Nephron (organoid): ENCODE results near the gene GNG11.
"Not testable (repeated sequence)": the region's sequence is repeated elsewhere in the genome, so short reads cannot be mapped to it uniquely, and the experiment has no call there.

Source experiments
- H3K27ac Mint-ChIP-seq, 3 experiments: 2 replicates each; pipeline ENCODE4 v1.8.0; 2020; ENCODE audit warnings: mixed read lengths in 3 of 3, mild to moderate bottlenecking in 2 of 3, moderate library complexity in 1 of 3
- H3K27me3 Mint-ChIP-seq: 2 replicates; pipeline ENCODE4 v1.8.0; 2021; ENCODE audit warnings: low read depth, mild to moderate bottlenecking, moderate library complexity, mixed read lengths
- H3K36me3 Mint-ChIP-seq: 2 replicates; pipeline ENCODE4 v1.8.0; 2020; ENCODE audit warnings: low read depth, mixed read lengths
- H3K4me1 Mint-ChIP-seq: 2 replicates; pipeline ENCODE4 v1.8.0; 2020; ENCODE audit warnings: mixed read lengths
- H3K4me3 Mint-ChIP-seq, 3 experiments: 2 replicates each; pipeline ENCODE4 v1.8.0; 2020; ENCODE audit warnings: mild to moderate bottlenecking in 3 of 3, mixed read lengths in 3 of 3, moderate library complexity in 2 of 3
- H3K9me3 Mint-ChIP-seq: 2 replicates; pipeline ENCODE4 v1.8.0; 2020; ENCODE audit warnings: mixed read lengths
- TF ChIP-seq, protein P1 (sequence below), 3 experiments: fragments of 200-600 bp; sonication (generic); IDR thresholded peaks; one replicate each; pipeline ENCODE4 v1.5.0; 2021; ENCODE audit warnings: antibody characterized with exemption in 3 of 3; ENCODE audit not compliant: unreplicated experiment in 3 of 3

GNG11 gene

DNA sequence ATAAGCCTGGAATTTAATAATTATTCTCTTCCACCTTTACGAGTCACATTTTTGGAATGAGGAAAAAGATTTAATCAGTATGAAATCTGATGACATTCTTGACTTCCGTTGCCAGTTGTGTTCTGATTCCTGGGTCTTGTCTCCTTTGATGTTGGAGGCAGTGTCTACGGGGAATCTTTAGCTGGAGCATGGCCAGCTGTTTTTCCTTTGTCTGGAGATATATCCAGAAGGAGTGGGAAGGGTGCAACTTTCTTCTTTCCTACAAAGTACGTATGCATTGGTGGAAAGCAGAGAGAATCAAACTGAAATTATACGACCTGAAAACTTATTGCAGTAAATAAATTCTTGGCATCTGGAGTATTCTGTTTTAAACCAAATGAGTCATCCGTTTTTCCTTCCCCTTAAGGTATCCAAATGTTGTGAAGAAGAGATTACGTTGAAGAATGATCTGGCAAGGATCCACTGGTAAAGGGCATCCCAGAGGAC, 6.9 kb upstream of the GNG11 start:
- TF ChIP-seq, protein P1, sequence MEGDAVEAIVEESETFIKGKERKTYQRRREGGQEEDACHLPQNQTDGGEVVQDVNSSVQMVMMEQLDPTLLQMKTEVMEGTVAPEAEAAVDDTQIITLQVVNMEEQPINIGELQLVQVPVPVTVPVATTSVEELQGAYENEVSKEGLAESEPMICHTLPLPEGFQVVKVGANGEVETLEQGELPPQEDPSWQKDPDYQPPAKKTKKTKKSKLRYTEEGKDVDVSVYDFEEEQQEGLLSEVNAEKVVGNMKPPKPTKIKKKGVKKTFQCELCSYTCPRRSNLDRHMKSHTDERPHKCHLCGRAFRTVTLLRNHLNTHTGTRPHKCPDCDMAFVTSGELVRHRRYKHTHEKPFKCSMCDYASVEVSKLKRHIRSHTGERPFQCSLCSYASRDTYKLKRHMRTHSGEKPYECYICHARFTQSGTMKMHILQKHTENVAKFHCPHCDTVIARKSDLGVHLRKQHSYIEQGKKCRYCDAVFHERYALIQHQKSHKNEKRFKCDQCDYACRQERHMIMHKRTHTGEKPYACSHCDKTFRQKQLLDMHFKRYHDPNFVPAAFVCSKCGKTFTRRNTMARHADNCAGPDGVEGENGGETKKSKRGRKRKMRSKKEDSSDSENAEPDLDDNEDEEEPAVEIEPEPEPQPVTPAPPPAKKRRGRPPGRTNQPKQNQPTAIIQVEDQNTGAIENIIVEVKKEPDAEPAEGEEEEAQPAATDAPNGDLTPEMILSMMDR (IDR thresholded peaks at IDR 0.05; ENCODE audit: unreplicated experiment in 3 of 3), result no peak
- peak overlapping the region in 1 of 3 experiments; percentile 62 for H3K4me3 Mint-ChIP-seq
- no peaks in the 10 kb centered on the region for H3K27me3 Mint-ChIP-seq
- no peaks in the 10 kb centered on the region for H3K36me3 Mint-ChIP-seq
- no peaks in the 10 kb centered on the region for H3K9me3 Mint-ChIP-seq
- peak overlapping the region in 2 of 3 experiments; percentile 90 to 92 for H3K27ac Mint-ChIP-seq
- H3K4me1 Mint-ChIP-seq, result peaks cover 47% of the 10 kb centered on the region

DNA sequence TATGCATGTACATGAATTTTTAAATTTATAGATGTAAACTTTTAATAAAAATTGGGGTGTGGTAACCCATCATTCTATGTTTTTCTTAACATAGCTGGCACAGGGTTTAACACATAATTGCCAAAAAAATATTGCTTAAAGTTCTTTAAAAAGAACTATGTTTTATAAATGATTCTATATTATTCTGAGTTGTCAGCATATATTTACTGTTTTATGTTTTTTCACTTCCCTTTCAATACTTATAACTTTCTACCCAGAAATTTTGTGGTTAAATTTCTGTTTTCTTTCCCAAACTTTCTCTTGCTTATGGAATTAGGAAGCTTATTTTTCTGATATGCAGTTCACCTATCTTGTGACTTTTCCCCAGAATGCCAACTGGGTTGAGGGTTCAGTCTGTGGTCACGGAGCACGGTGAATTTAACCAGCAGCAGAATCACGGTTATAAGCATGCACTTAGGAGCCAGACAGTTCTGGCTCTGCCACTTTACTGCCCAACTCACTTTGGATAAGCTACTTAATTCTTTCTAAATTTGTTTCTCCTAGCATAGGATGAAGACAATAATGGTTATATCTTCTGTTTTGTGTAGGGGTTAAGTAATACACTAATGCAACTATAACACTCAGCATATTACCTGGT, 6.2 kb upstream of the GNG11 start:
- not testable (repeated sequence) for H3K27me3 Mint-ChIP-seq, H3K36me3 Mint-ChIP-seq, H3K4me3 Mint-ChIP-seq, H3K9me3 Mint-ChIP-seq
- peaks cover 43% of the 10 kb centered on the region for H3K4me1 Mint-ChIP-seq
- H3K27ac Mint-ChIP-seq, result peak overlapping the region in 1 of 3 experiments; percentile 92

DNA sequence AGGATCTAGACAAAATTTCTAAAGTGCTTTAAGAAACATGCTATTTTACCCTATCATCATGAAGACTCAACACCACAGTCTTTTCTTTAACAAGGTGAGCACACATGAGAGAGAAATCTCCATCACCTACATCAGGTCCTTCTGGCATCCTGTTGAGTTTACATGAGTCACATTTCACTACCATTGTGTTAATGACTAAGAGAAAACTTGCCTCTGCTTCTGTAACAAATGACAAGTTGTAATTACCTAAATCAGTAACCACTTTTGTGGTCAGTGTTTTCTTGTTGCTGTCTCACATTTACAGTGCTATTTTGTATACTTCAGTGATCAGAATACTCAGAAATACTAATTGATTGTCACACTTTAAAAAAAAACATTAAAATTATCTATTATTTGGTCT, 5.6 kb upstream of the GNG11 start:
- not testable (repeated sequence) for H3K27me3 Mint-ChIP-seq, H3K27ac Mint-ChIP-seq, H3K36me3 Mint-ChIP-seq, H3K9me3 Mint-ChIP-seq, H3K4me3 Mint-ChIP-seq
- H3K4me1 Mint-ChIP-seq, result peaks cover 43% of the 10 kb centered on the region

DNA sequence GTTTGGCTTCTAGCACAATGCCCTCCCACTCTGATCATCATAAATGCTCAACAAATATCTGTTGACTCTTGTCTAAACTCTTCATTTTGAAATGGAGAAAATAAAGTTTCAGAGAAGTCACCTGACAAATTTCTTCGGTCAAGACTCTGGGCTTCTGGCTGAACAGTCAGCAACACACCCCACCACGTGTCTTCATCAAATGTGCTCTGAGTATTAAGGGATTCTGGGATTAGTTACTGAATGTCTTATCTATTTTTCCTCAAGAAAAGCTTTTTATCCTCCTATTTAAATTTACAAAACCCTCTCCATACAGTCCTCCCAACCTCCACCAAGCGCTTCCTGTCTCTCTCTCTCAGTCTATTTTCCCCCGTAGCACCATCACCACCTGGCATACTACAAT, 5.2 kb upstream of the GNG11 start:
- Mint-ChIP-seq H3K4me1 (peaks cover 46% of the 10 kb centered on the region), H3K27ac (peak overlapping the region in 1 of 3 experiments; percentile 3)
- H3K27me3 Mint-ChIP-seq, H3K36me3 Mint-ChIP-seq, H3K4me3 Mint-ChIP-seq, H3K9me3 Mint-ChIP-seq: not testable (repeated sequence)

DNA sequence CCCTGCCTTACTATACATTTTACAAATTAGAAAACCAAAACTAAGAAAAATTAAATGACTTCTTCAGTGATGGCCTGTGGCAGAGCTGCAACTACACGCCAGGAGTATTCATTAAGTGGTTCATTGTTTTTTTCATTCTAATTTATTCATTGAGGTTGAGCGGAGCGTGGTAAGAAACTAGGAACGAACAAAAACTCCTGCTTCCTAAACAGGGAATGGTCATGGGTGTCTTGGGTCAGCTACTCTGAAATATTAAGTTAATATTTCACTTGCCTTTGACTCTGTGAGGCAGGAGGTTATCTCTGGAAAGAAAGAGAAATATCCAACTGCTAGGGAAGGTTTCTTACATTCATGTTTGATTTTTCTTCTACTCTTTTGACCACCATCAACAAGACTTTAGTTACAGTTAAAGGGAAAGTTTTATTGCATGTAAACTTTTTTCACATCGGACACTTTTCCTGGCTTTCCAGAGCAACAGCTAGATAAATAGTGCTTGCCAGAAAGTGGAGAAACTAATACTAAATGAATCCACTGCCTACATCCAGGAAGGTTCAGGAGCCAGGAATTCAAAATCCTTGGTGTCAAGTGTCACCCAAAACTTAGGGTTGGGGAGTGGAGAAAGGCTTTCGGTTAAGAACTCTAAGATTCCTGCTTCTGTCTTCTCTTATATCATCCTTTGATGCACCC, 896 bp upstream of the GNG11 start:
- H3K4me3 Mint-ChIP-seq, result peak overlapping the region; percentile 87 to 97 (median 94)
- TF ChIP-seq, protein P1 (IDR thresholded peaks at IDR 0.05; ENCODE audit: unreplicated experiment in 3 of 3), result no peak
- H3K27me3 Mint-ChIP-seq, result no peaks in the 10 kb centered on the region

DNA sequence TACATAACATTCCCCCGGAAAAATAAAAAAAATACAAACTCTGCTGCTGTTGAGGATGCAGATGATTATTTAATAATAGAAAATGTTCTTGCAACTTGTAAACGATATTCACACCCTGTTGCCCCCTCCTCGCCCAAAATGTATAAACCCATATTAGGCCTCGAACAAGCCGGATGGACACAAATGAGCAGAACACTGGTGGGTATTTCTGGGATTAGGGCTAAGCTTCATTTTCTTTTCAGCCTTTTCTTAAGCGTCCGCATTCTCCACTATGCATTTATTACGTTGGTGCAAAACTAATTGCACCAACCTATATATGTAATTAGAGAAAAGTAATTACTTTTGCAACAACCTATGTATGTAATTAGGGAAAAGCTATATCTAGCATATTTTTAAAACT, 349 bp upstream of the GNG11 start:
- Mint-ChIP-seq H3K4me1 (peaks cover 39% of the 10 kb centered on the region), H3K36me3 (peaks cover 6% of the 10 kb centered on the region), H3K27ac (peak overlapping the region; percentile 94 to 98 (median 96)), H3K9me3 (no peaks in the 10 kb centered on the region), H3K4me3 (peak overlapping the region; percentile 87 to 97 (median 94)), H3K27me3 (no peaks in the 10 kb centered on the region)
- TF ChIP-seq, protein P1 (IDR thresholded peaks at IDR 0.05; ENCODE audit: unreplicated experiment in 3 of 3), result no peak

More for the DNA sequence above, 896 bp upstream of the GNG11 start:
- H3K36me3 Mint-ChIP-seq, result peaks cover 5% of the 10 kb centered on the region
- peaks cover 39% of the 10 kb centered on the region for H3K4me1 Mint-ChIP-seq
- peak overlapping the region; percentile 94 to 98 (median 96) for H3K27ac Mint-ChIP-seq
- H3K9me3 Mint-ChIP-seq, result no peaks in the 10 kb centered on the region

DNA sequence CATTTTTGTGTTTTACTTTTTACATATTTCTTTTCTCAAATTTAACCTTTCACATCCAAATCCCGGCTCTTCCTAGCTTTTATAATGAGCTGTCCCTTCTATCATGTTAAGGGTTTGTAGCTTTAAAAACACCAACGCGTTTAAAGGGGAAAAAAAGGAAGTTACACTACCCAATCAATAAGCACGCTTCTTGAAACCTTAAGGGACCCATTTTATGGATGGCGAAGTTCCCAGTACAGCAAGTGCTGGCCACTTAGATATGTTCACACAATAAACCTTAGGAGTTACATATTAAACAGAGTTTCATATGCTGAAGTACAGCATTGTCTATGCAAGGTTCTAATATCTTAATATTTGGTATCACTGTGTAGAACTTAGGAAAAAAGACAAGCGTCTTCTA, 1.8 kb downstream of the GNG11 start:
- Mint-ChIP-seq H3K36me3 (peaks cover 19% of the 10 kb centered on the region), H3K27me3 (no peaks in the 10 kb centered on the region), H3K4me3 (peak overlapping the region; percentile 87 to 97 (median 94)), H3K9me3 (no peaks in the 10 kb centered on the region), H3K27ac (peak overlapping the region; percentile 94 to 98 (median 96)), H3K4me1 (peaks cover 35% of the 10 kb centered on the region)
- TF ChIP-seq, protein P1 (IDR thresholded peaks at IDR 0.05; ENCODE audit: unreplicated experiment in 3 of 3), result no peak
